ENCODE data around the gene RASSF5. TPM values are rescaled to one million over a fixed set of nuclear protein-coding genes. Genes with fewer than 3 reads are reported as not detected.

The RASSF5 gene
- total RNA-seq, 2 donors from 2014 or later, result 9.9 to 17.5 TPM

GRCh38 chr1:206538901-206539640 lies 31.7 kb downstream of the RASSF5 start:
- H3K27me3 ChIP-seq, result no peaks in the 10 kb centered on the region
- H3K4me3 ChIP-seq, result no peak overlapping the region
- no peak for DNase-seq (ENCODE audit: low spot score)
- no peak for TF ChIP-seq CTCF (IDR thresholded peaks at IDR 0.05)
- no peaks in the 10 kb centered on the region for H3K36me3 ChIP-seq
- peak overlapping the region in 1 of 2 donors; percentile 59 for H3K27ac ChIP-seq
- H3K4me1 ChIP-seq, result peaks cover 0 to 13% of the 10 kb centered on the region in 2 donors
- no peaks in the 10 kb centered on the region for H3K9me3 ChIP-seq

GRCh38 chr1:206540044-206540780 lies 32.9 kb downstream of the RASSF5 start:
- peak overlapping the region in 1 of 2 donors; percentile 59 for H3K27ac ChIP-seq
- no peak for DNase-seq (ENCODE audit: low spot score)
- H3K4me1 ChIP-seq, result peaks cover 0 to 18% of the 10 kb centered on the region in 2 donors
- no peak overlapping the region for H3K4me3 ChIP-seq
- TF ChIP-seq CTCF (IDR thresholded peaks at IDR 0.05), result no peak
- H3K27me3 ChIP-seq, result no peaks in the 10 kb centered on the region
- no peaks in the 10 kb centered on the region for H3K36me3 ChIP-seq
- H3K9me3 ChIP-seq, result no peaks in the 10 kb centered on the region

GRCh38 chr1:206541236-206541833 lies 34.0 kb downstream of the RASSF5 start:
- H3K4me1 ChIP-seq, result peaks cover 0 to 18% of the 10 kb centered on the region in 2 donors
- H3K9me3 ChIP-seq, result no peaks in the 10 kb centered on the region
- H3K4me3 ChIP-seq, result no peak overlapping the region
- no peaks in the 10 kb centered on the region for H3K27me3 ChIP-seq
- no peak overlapping the region for H3K27ac ChIP-seq
- no peak for TF ChIP-seq CTCF (IDR thresholded peaks at IDR 0.05)
- H3K36me3 ChIP-seq, result no peaks in the 10 kb centered on the region
- DNase-seq (ENCODE audit: low spot score), result no peak

GRCh38 chr1:206544562-206545257 lies 37.4 kb downstream of the RASSF5 start:
- no peak overlapping the region for H3K27ac ChIP-seq
- DNase-seq (ENCODE audit: low spot score), result no peak
- no peaks in the 10 kb centered on the region for H3K27me3 ChIP-seq
- TF ChIP-seq CTCF (IDR thresholded peaks at IDR 0.05), result peak; percentile 78 to 92
- no peaks in the 10 kb centered on the region for H3K9me3 ChIP-seq
- no peaks in the 10 kb centered on the region for H3K36me3 ChIP-seq
- H3K4me1 ChIP-seq, result peaks cover 0 to 13% of the 10 kb centered on the region in 2 donors
- no peak overlapping the region for H3K4me3 ChIP-seq

- no peak overlapping the region for H3K4me3 ChIP-seq
- H3K36me3 ChIP-seq, result no peaks in the 10 kb centered on the region
- no peak for TF ChIP-seq CTCF (IDR thresholded peaks at IDR 0.05)
- peaks cover 0 to 6% of the 10 kb centered on the region in 2 donors for H3K4me1 ChIP-seq
- DNase-seq (ENCODE audit: low spot score), result no peak
- no peak overlapping the region for H3K27ac ChIP-seq
- H3K27me3 ChIP-seq, result no peaks in the 10 kb centered on the region
- H3K9me3 ChIP-seq, result no peaks in the 10 kb centered on the region
Observed at GRCh38 chr1:206545351-206545750, 38.0 kb downstream of the RASSF5 start.

Measured in right atrium auricular region (tissue), 2 donors.